GM21528 (cell line): ENCODE data around the gene ENKD1.

Source experiments
- ATAC-seq: cut with Tn5 transposase; IDR thresholded peaks from one replicate; pipeline ENCODE4 v1.9.1; 2021; ENCODE audit warnings: mild to moderate bottlenecking, moderate library complexity; ENCODE audit not compliant: unreplicated experiment, low FRiP score

Gene ENKD1

GRCh38 chr16:67652578-67653127, 13.9 kb downstream of the ENKD1 start:
- no peak for ATAC-seq

- ATAC-seq = no peak
Observed at GRCh38 chr16:67651847-67652246, 14.7 kb downstream of the ENKD1 start.

GRCh38 chr16:67651039-67651438, 15.5 kb downstream of the ENKD1 start:
- ATAC-seq = no peak

GRCh38 chr16:67650023-67650422, 16.5 kb downstream of the ENKD1 start:
- no peak for ATAC-seq

- no peak for ATAC-seq
Observed at GRCh38 chr16:67649494-67649931, 17.0 kb downstream of the ENKD1 start.

GRCh38 chr16:67648764-67649407, 17.7 kb downstream of the ENKD1 start:
- no peak for ATAC-seq

GRCh38 chr16:67648088-67648763, 18.3 kb downstream of the ENKD1 start:
- no peak for ATAC-seq

- ATAC-seq = no peak
Observed at GRCh38 chr16:67647681-67648080, 18.9 kb downstream of the ENKD1 start.

GRCh38 chr16:67647111-67647651, 19.4 kb downstream of the ENKD1 start:
- ATAC-seq = no peak

GRCh38 chr16:67645397-67646121, 21.0 kb downstream of the ENKD1 start:
- no peak for ATAC-seq

GRCh38 chr16:67644038-67644437, 22.5 kb downstream of the ENKD1 start:
- ATAC-seq = no peak

- no peak for ATAC-seq
Observed at GRCh38 chr16:67641779-67642708, 24.5 kb downstream of the ENKD1 start.

GRCh38 chr16:67637625-67638024, 28.9 kb downstream of the ENKD1 start:
- ATAC-seq = no peak

GRCh38 chr16:67636713-67637112, 29.8 kb downstream of the ENKD1 start:
- ATAC-seq = no peak

- no peak for ATAC-seq
Observed at GRCh38 chr16:67632415-67633172, 34.0 kb downstream of the ENKD1 start.

GRCh38 chr16:67628216-67628615, 38.3 kb downstream of the ENKD1 start:
- no peak for ATAC-seq

- no peak for ATAC-seq
Observed at GRCh38 chr16:67613808-67614207, 52.7 kb downstream of the ENKD1 start.
